HL-60/S4 treated with phorbol 12-myristate 13-acetate at 8.2 ng/mL for 4 days and 3 days (cell line): ENCODE data around the gene ZNF774.
"Not testable (repeated sequence)": the region's sequence is repeated elsewhere in the genome, so short reads cannot be mapped to it uniquely, and the experiment has no call there.

Source experiments
- in situ Hi-C: fragments of 300-500 bp; cut with MboI; formaldehyde crosslinking; loops from 2 replicates; pipeline ENCODE4 v1.15.0; 2022; ENCODE audit warnings: low sequenced_read_pairs

ZNF774 gene

GRCh38 chr15:90352107-90352893, at the start of gene ZNF774:
TSS of gene ZNF774 (plus strand) at chr15:90352284. CDS start at chr15:90354661, 2,377 bp downstream.
- in situ Hi-C loops = no loop called here

- in situ Hi-C loops = not testable (repeated sequence)
Observed at GRCh38 chr15:90305355-90305754, 46.7 kb upstream of the ZNF774 start.

GRCh38 chr15:90305932-90306331, 46.2 kb upstream of the ZNF774 start:
- in situ Hi-C loops = no loop called here

- in situ Hi-C loops = no loop called here
Observed at GRCh38 chr15:90306560-90306959, 45.5 kb upstream of the ZNF774 start.

- in situ Hi-C loops = no loop called here
Observed at GRCh38 chr15:90307661-90308060, 44.4 kb upstream of the ZNF774 start.

- in situ Hi-C loops = no loop called here
Observed at GRCh38 chr15:90309020-90309419, 43.1 kb upstream of the ZNF774 start.

- in situ Hi-C loops = no loop called here
Observed at GRCh38 chr15:90315278-90315982, 36.7 kb upstream of the ZNF774 start.

- in situ Hi-C loops = no loop called here
Observed at GRCh38 chr15:90316139-90316538, 35.9 kb upstream of the ZNF774 start.

GRCh38 chr15:90318591-90318990, 33.5 kb upstream of the ZNF774 start:
- in situ Hi-C loops = no loop called here

- in situ Hi-C loops = no loop called here
Observed at GRCh38 chr15:90320062-90320884, 31.8 kb upstream of the ZNF774 start.

- in situ Hi-C loops = no loop called here
Observed at GRCh38 chr15:90320885-90321278, 31.2 kb upstream of the ZNF774 start.

- in situ Hi-C loops = no loop called here
Observed at GRCh38 chr15:90322538-90322937, 29.5 kb upstream of the ZNF774 start.

GRCh38 chr15:90325726-90326125, 26.4 kb upstream of the ZNF774 start:
- in situ Hi-C loops = no loop called here

- in situ Hi-C loops = no loop called here
Observed at GRCh38 chr15:90326441-90326840, 25.6 kb upstream of the ZNF774 start.

- in situ Hi-C loops = no loop called here
Observed at GRCh38 chr15:90327311-90327710, 24.8 kb upstream of the ZNF774 start.

- in situ Hi-C loops = no loop called here
Observed at GRCh38 chr15:90334304-90334731, 17.8 kb upstream of the ZNF774 start.

- in situ Hi-C loops = no loop called here
Observed at GRCh38 chr15:90336705-90337141, 15.4 kb upstream of the ZNF774 start.

- in situ Hi-C loops = no loop called here
Observed at GRCh38 chr15:90337256-90337655, 14.8 kb upstream of the ZNF774 start.

- in situ Hi-C loops = no loop called here
Observed at GRCh38 chr15:90338532-90338931, 13.6 kb upstream of the ZNF774 start.

- in situ Hi-C loops = no loop called here
Observed at GRCh38 chr15:90340345-90340744, 11.7 kb upstream of the ZNF774 start.

- in situ Hi-C loops = no loop called here
Observed at GRCh38 chr15:90343302-90343790, 8.7 kb upstream of the ZNF774 start.
